Measurements from ENCODE around the gene KRT74. TPM values are rescaled to one million over a fixed set of nuclear protein-coding genes. Genes with fewer than 3 reads are reported as not detected.

Gene KRT74
- total RNA-seq, 1 experiment from 2014 or later: not detected

- no peak for DNase-seq (ENCODE audit: low spot score)
Observed at GRCh38 chr12:52573306-52573705, 337 bp downstream of the KRT74 start.

- DNase-seq (ENCODE audit: low spot score): no peak
Observed at GRCh38 chr12:52570511-52570910, 3.1 kb downstream of the KRT74 start.

- DNase-seq (ENCODE audit: low spot score): no peak
Observed at GRCh38 chr12:52568111-52568510, 5.5 kb downstream of the KRT74 start.

- DNase-seq (ENCODE audit: low spot score): no peak
Observed at GRCh38 chr12:52566847-52567291, 6.8 kb downstream of the KRT74 start.

GRCh38 chr12:52564582-52564981, 9.1 kb downstream of the KRT74 start:
- DNase-seq (ENCODE audit: low spot score): no peak

- DNase-seq (ENCODE audit: low spot score): no peak
Observed at GRCh38 chr12:52561880-52562449, 11.7 kb downstream of the KRT74 start.

- DNase-seq (ENCODE audit: low spot score): no peak
Observed at GRCh38 chr12:52559979-52560378, 13.7 kb downstream of the KRT74 start.

- no peak for DNase-seq (ENCODE audit: low spot score)
Observed at GRCh38 chr12:52558781-52559445, 14.7 kb downstream of the KRT74 start.

- no peak for DNase-seq (ENCODE audit: low spot score)
Observed at GRCh38 chr12:52557476-52557875, 16.2 kb downstream of the KRT74 start.

GRCh38 chr12:52555577-52555976, 18.1 kb downstream of the KRT74 start:
- no peak for DNase-seq (ENCODE audit: low spot score)

- DNase-seq (ENCODE audit: low spot score): no peak
Observed at GRCh38 chr12:52552681-52553195, 20.9 kb downstream of the KRT74 start, which contains the start of gene KRT71. TSS of gene KRT71 (minus strand) at chr12:52553145. CDS start at chr12:52553077, 68 bp downstream.

- DNase-seq (ENCODE audit: low spot score): no peak
Observed at GRCh38 chr12:52552055-52552454, 21.6 kb downstream of the KRT74 start.

- DNase-seq (ENCODE audit: low spot score): no peak
Observed at GRCh38 chr12:52551216-52551865, 22.3 kb downstream of the KRT74 start.

- no peak for DNase-seq (ENCODE audit: low spot score)
Observed at GRCh38 chr12:52546126-52546525, 27.5 kb downstream of the KRT74 start.

- DNase-seq (ENCODE audit: low spot score): no peak
Observed at GRCh38 chr12:52543985-52544883, 29.4 kb downstream of the KRT74 start.

- no peak for DNase-seq (ENCODE audit: low spot score)
Observed at GRCh38 chr12:52542785-52543318, 30.8 kb downstream of the KRT74 start.

- DNase-seq (ENCODE audit: low spot score): no peak
Observed at GRCh38 chr12:52542157-52542556, 31.5 kb downstream of the KRT74 start.

- no peak for DNase-seq (ENCODE audit: low spot score)
Observed at GRCh38 chr12:52541709-52542108, 31.9 kb downstream of the KRT74 start.

- no peak for DNase-seq (ENCODE audit: low spot score)
Observed at GRCh38 chr12:52540531-52540930, 33.1 kb downstream of the KRT74 start.

- DNase-seq (ENCODE audit: low spot score): no peak
Observed at GRCh38 chr12:52539821-52540173, 33.8 kb downstream of the KRT74 start.

- peak; percentile 63 for DNase-seq (ENCODE audit: low spot score)
Observed at GRCh38 chr12:52539083-52539820, 34.4 kb downstream of the KRT74 start.
